ENCODE measurements around the gene CHTF18. TPM values are rescaled to one million over a fixed set of nuclear protein-coding genes. Genes with fewer than 3 reads are reported as not detected.

Gene CHTF18
- total and polyA plus RNA-seq, 10 of the 15 experiments (the other 5 are each of a cell fraction or from before 2014, with no cell fraction given): 1.6 to 87.8 (median 19.4) TPM

GRCh38 chr16:778447-778846 lies 10.0 kb upstream of the CHTF18 start:
- FAIRE-seq: no peak
- no peak overlapping the region for H3K9ac ChIP-seq (ENCODE audit: control insufficient read depth, insufficient read depth, low read length)
- WGBS (ENCODE audit: insufficient coverage, insufficient replicate concordance, low lambda C conversion rate, missing lambda C conversion rate): 54% methylated on average over 11 of the region's 11 CpGs
- ChIA-PET CTCF (no interaction called here), RAD21 (ENCODE audit: unreplicated experiment) (no interaction called here), SMC1A (ENCODE audit: uncharacterized antibody, unreplicated experiment) (no interaction called here), POLR2A (no interaction called here)
- DNase-seq (ENCODE audit: low read depth, low spot score): no peak
- intact Hi-C loops (cut with micrococcal nuclease; ENCODE audit: unreplicated experiment): no loop called here
- H3K79me2 ChIP-seq (ENCODE audit: control insufficient read depth, insufficient read depth, low read length): no peaks in the 10 kb centered on the region
- no peak for TF ChIP-seq CBFB (IDR thresholded peaks at IDR 0.05; ENCODE audit: low read depth)
- no peak for TF ChIP-seq EZH2 (IDR thresholded peaks at IDR 0.05; ENCODE audit: borderline replicate concordance, control insufficient read depth, low read depth, low read length)
- TF ChIP-seq E2F4 (IDR thresholded peaks at IDR 0.05; ENCODE audit: low read depth, low read length): no peak
- no peak overlapping the region for H3K4me2 ChIP-seq (ENCODE audit: control insufficient read depth, insufficient read depth)
- no peaks in the 10 kb centered on the region for H3K36me3 ChIP-seq (ENCODE audit: control insufficient read depth in 2 of 2, insufficient read depth in 2 of 2, low read length in 1 of 2)
- in situ Hi-C loops (cut with MboI): no loop called here
- BruUV-seq (replicated peaks): no TSS peak
- no peaks in the 10 kb centered on the region for H3K4me1 ChIP-seq (ENCODE audit: control insufficient read depth, insufficient read depth, low read length)
- no peaks in the 10 kb centered on the region for H4K20me1 ChIP-seq (ENCODE audit: control insufficient read depth, insufficient read depth)
- no peak overlapping the region for H3K27ac ChIP-seq (ENCODE audit: control insufficient read depth, insufficient read depth)
- H2AFZ ChIP-seq (ENCODE audit: control insufficient read depth, low read depth, low read length): no peak overlapping the region
- no peaks in the 10 kb centered on the region for H3K9me3 ChIP-seq (replicated peaks; ENCODE audit: control insufficient read depth, insufficient read depth, low read length)
- H3K4me3 ChIP-seq: no peak overlapping the region
- no peak; the same call in 2 of the 3 replicates for ATAC-seq
- H3K27me3 ChIP-seq (replicated peaks in 1 of 2; ENCODE audit: control insufficient read depth in 2 of 2, insufficient read depth in 2 of 2, low read length in 1 of 2): no peaks in the 10 kb centered on the region

- Histone ChIP-seq H3K9me3 (replicated peaks; ENCODE audit: control insufficient read depth, insufficient read depth, low read length) (no peaks in the 10 kb centered on the region), H3K9ac (ENCODE audit: control insufficient read depth, insufficient read depth, low read length) (no peak overlapping the region), H3K4me3 (no peak overlapping the region), H3K4me2 (ENCODE audit: control insufficient read depth, insufficient read depth) (no peak overlapping the region), H2AFZ (ENCODE audit: control insufficient read depth, low read depth, low read length) (no peak overlapping the region), H3K4me1 (ENCODE audit: control insufficient read depth, insufficient read depth, low read length) (no peaks in the 10 kb centered on the region), H3K79me2 (ENCODE audit: control insufficient read depth, insufficient read depth, low read length) (no peaks in the 10 kb centered on the region), H4K20me1 (ENCODE audit: control insufficient read depth, insufficient read depth) (no peaks in the 10 kb centered on the region), H3K36me3 (ENCODE audit: control insufficient read depth in 2 of 2, insufficient read depth in 2 of 2, low read length in 1 of 2) (no peaks in the 10 kb centered on the region), H3K27me3 (replicated peaks in 1 of 2; ENCODE audit: control insufficient read depth in 2 of 2, insufficient read depth in 2 of 2, low read length in 1 of 2) (no peaks in the 10 kb centered on the region), H3K27ac (ENCODE audit: control insufficient read depth, insufficient read depth) (no peak overlapping the region)
- peak; percentile 98 for TF ChIP-seq ZNF24 (IDR thresholded peaks at IDR 0.05)
- TF ChIP-seq NBN (IDR thresholded peaks at IDR 0.05): 0 out of 2 replicates have a peak, but pooled peaks have one; percentile 20
- peak; percentile 75 for TF ChIP-seq BCL3 (IDR thresholded peaks at IDR 0.05; ENCODE audit: borderline replicate concordance, insufficient read depth, low read depth, low read length, poor library complexity, severe bottlenecking)
- TF ChIP-seq E2F8 (IDR thresholded peaks at IDR 0.05; ENCODE audit: low read depth, partially characterized antibody): no peak
- DNase-seq (ENCODE audit: low read depth, low spot score) (no peak), ATAC-seq (no peak), FAIRE-seq (no peak)
- ChIA-PET POLR2A (no interaction called here), CTCF (no interaction called here), SMC1A (ENCODE audit: uncharacterized antibody, unreplicated experiment) (no interaction called here), RAD21 (ENCODE audit: unreplicated experiment) (no interaction called here)
- in situ Hi-C loops (cut with MboI) (no loop called here), intact Hi-C loops (cut with micrococcal nuclease; ENCODE audit: unreplicated experiment) (no loop called here)
- no TSS peak for BruUV-seq (replicated peaks)
- 41% methylated on average over 6 of the region's 6 CpGs for WGBS (ENCODE audit: insufficient coverage, insufficient replicate concordance, low lambda C conversion rate, missing lambda C conversion rate)
Observed at GRCh38 chr16:778909-779527, 9.4 kb upstream of the CHTF18 start.

Data from GM12878 (cell line).